Choroid plexus epithelial cell (primary cell): Measurements from ENCODE around the gene SCFD2.
A peak's percentile ranks its signal among the peaks of the same experiment; 100 is the strongest.

Source experiments
- DNase-seq: peaks from one replicate; pipeline ENCODE4 v3.0.0-alpha.2; 2010; ENCODE audit warnings: low read depth
- H3K4me3 ChIP-seq: 2 replicates; pipeline ENCODE4 v1.5.1; 2011; ENCODE audit warnings: low read depth, mild to moderate bottlenecking, control low read depth, low read length, moderate library complexity
- CTCF ChIP-seq: conservative IDR thresholded peaks from 2 replicates; pipeline ENCODE4 v1.5.1; 2011; ENCODE audit warnings: low read depth, mild to moderate bottlenecking, control low read depth, inconsistent platforms, low read length, moderate library complexity

The SCFD2 gene

GRCh38 chr4:52932591-52933470 lies 433.0 kb downstream of the SCFD2 start:
- DNase-seq = peak; percentile 90

DNA sequence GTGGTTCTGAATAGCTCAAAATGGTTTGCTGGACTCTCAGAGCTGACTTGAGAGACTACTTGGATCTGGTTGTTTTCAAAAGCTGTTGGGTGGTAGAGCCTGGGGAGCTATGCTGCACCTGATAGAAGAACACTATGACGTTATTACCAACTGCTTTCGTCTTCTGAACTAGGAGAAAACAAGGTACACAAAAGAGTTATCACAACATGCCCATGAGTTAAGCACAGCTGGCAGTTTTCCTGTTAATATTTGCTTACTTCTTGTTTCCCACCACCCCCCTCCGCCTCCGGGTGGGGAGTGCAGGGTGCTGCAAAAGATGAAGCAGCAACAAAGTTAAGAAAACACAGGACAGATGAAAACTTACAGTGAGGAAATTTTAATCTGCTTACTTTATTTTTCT lies 434.6 kb downstream of the SCFD2 start:
- no peak for TF ChIP-seq CTCF
- H3K4me3 ChIP-seq = no peak overlapping the region
- peak; percentile 53 for DNase-seq

More at GRCh38 chr4:52932591-52933470, 433.0 kb downstream of the SCFD2 start:
- no peak overlapping the region for H3K4me3 ChIP-seq
- TF ChIP-seq CTCF = no peak

- TF ChIP-seq CTCF = no peak
- DNase-seq = no peak
- no peak overlapping the region for H3K4me3 ChIP-seq
Measured at GRCh38 chr4:52926196-52926974, 439.5 kb downstream of the SCFD2 start.

- TF ChIP-seq CTCF = no peak
- no peak overlapping the region for H3K4me3 ChIP-seq
- DNase-seq = peak; percentile 61
Measured at GRCh38 chr4:52925531-52925968, 440.3 kb downstream of the SCFD2 start.

- TF ChIP-seq CTCF = no peak
- H3K4me3 ChIP-seq = no peak overlapping the region
- no peak for DNase-seq
Measured at GRCh38 chr4:52919461-52919860, 446.4 kb downstream of the SCFD2 start.

GRCh38 chr4:52917817-52918216 lies 448.0 kb downstream of the SCFD2 start:
- DNase-seq = no peak
- no peak for TF ChIP-seq CTCF
- H3K4me3 ChIP-seq = no peak overlapping the region
